ENCODE data around the gene MS4A2.

GRCh38 chr11:60056349-60056969, 32.0 kb upstream of the MS4A2 start, which contains the start of gene MS4A3:
- no peak for TF ChIP-seq EZH2 (IDR thresholded peaks at IDR 0.05)
- no peak for TF ChIP-seq FOXP2 (optimal IDR thresholded peaks at IDR 0.05; ENCODE audit: control extremely low read depth, extremely low read length, insufficient read depth)
- no peak for TF ChIP-seq POLR2AphosphoS5 (IDR thresholded peaks at IDR 0.05; ENCODE audit: borderline replicate concordance, low read depth, low read length)
